DND-41 (cell line): Measurements from ENCODE around the gene RASL10A.

ENCODE experiments used
- CTCF ChIP-seq: IDR thresholded peaks from 2 replicates; pipeline ENCODE4 v1.5.1; 2012; ENCODE audit warnings: borderline replicate concordance, low read length, moderate library complexity, mild to moderate bottlenecking; ENCODE audit not compliant: poor library complexity, severe bottlenecking; ENCODE audit errors: extremely low read depth
- EZH2 ChIP-seq: IDR thresholded peaks from 3 replicates; pipeline ENCODE4 v1.6.1; 2012; ENCODE audit warnings: borderline replicate concordance, low read depth, mild to moderate bottlenecking, moderate library complexity, low read length, inconsistent platforms; ENCODE audit not compliant: severe bottlenecking

GRCh38 chr22:29352778-29353177, 37.3 kb upstream of the RASL10A start:
- TF ChIP-seq CTCF (no peak), EZH2 (no peak)
